GM15510 (cell line): ENCODE results near the gene MED22.

Experiments used
- POLR2A ChIP-seq: IDR thresholded peaks from 3 replicates; pipeline ENCODE4 v1.6.1; 2011; ENCODE audit warnings: borderline replicate concordance; ENCODE audit not compliant: insufficient read length; ENCODE audit errors: extremely low read depth

The MED22 gene

DNA sequence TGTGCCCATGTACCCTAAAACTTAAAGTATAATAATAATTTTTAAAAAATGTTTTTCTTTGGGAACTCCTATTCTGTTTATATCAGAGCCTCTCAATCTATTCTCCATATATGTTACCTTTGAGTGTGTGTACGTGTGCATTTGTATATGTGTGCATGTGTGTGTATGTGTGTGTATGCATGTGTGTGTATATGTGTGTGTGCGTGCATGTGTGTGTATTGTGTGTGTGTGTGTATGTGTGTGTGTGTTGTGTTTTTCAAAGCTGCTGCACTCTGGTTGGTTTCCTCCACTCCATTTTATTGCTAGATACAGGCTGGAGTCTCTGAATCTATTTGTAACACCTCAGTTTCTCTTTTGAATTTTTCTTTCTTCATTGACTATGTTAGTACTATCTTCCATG lies 31.9 kb downstream of the MED22 start:
- TF ChIP-seq POLR2A, result no peak

DNA sequence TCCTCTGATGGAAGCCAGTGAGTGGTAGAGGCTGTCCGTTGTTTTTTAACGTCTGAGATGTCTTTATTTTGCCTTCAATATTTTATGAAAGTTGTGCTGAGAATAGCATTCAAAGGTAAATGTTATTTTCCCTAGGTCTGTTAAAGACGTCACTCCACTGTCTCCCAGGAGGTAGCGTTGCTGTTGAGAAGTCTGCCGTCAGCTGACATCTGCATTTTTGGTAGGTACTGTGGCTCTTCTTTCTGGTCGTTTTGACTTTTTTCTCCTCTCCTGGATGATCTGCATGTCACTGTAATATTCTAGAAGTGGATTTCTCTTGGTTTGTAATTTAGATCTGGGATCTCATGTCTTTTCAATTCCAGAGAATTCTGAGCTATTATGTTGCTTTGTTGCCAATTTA lies 38.3 kb downstream of the MED22 start:
- TF ChIP-seq POLR2A, result no peak

DNA sequence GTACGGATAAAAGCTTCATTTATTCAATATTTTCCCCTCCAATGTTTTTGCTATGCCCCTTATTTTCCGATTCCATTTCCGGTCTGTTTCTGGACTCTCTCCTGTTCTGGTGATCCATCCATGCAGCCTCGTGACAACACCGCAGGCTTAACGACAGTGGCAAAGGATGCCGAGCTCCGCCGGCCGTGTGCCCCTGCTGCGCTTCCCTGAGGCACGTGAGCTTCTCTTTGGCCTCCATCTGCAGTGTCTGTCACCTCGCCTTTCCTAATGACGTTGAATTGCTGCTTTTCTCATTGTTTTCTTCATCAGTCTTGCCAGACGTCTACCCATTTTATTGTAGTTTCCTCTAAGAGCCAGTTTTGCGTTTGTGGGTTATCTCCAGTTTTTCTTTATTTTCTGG lies 40.6 kb downstream of the MED22 start:
- no peak for TF ChIP-seq POLR2A

DNA sequence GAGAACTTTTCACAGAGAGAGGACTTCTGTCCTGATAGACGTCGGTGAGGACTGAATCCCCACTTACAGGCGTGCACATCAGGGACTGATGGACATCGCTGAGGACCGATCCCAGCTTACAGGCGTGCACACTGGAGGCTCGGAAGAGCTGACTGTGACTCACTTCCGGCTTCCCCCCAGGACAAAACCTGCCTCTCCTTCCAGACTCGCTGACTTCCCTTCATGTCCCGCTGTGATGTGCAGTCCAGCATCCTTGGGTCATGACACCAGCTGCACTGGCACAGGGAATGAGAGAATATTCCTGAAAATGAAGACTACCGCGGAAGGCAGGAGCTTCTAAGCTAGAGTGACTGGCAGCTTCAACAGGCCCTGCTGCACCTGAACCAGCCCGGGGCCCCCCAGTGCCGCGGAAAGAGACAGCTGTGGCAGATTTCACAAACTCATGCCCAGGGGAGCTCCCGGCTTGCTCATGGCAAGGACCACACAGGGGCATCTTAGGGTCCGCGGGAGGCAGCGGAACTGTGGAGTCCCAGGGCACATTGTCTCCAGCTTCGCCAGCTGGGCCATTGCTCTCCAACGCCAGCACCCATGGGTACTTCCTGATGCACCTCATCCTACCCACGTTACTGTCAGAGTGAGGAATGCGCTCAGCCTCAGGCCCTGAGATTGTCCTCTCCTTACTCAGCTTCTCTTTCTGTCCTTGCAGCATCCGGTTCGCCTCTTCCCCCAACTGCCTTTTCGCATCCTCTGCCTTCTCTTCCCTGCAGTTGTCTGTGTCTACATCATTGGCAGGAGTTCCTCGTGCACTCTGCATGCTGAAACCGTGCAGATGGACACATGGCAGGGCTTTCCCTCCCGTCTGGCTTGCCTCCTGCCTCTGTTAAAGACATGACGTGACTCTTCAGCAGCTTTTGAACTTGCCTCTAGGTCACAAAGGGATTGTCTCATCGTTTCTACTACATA lies 41.4 kb downstream of the MED22 start:
- TF ChIP-seq POLR2A, result no peak

DNA sequence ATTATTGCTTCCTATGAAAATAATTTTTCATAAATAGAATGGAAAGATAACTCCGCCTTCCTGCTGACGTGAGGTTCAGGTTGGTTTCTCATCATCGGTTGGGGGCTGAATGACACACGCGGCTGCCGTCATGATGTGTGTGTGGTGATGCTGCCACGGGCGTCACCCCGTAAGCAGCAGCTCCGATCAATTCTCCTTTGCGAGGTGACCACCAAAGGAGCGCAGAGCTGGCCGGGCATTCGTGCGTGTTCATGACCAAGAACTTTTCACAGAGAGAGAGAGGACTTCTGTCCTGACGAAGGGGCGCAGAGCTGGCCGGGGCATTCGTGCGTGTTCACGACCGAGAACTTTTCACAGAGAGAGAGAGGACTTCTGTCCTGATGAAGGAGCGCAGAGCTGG lies 42.2 kb downstream of the MED22 start:
- TF ChIP-seq POLR2A, result no peak

DNA sequence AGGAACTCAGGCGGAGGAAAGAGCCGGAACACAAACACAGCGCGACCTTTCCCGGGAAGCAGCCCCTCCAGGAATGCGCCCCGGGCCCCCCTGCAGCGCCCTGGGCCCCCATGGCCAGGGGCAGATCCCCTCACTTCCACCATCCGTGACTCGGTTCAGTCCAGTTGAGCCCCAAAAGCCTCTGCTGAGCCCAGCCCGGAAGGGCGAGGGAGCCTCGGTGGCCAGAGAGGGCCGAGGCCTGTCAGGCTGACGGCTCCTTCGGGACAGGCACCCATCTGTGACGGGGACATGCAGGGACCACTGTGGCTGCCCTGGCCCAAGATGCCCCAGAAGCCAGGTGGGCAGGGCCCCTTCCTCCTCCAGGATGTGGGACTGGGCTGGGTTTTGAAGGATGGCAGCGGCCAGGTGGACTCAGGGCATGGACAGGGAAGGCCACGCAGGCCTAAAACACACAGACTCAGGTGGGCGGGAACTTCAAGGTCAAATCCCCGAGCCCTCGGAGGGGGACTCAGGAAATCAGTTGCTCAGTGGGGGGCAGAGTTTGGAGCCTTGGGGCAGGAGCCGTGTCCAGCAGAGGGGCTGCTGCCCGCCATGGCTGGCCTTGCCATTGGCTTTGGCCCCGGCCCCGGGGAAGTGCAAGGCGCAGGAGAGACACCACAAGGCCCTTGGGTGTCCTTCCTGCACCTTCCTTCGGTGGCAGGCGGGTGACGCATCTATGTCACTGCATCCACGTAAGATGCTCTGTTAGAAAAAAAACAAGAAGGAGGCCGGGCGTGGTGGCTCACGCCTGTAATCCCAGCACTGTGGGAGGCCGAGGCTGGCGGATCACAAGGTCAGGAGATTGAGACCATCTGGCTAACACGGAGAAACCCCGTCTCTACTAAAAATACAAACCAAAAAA lies 43.2 kb downstream of the MED22 start:
- no peak for TF ChIP-seq POLR2A

DNA sequence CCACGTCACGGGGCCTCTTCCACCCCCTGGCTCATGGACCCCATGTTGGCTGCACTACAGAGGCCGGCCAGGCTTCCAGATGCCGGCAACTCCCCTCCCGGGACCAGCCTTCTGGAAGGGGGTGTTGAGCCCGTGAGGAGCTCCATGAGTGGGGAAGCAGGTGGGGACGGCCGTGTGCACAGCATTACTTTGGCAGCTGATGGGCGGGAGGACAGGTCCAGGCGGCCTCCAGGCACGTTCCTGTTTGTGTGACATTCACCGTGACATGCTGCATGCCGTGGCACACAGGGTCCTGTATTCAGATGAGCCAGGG lies 43.8 kb downstream of the MED22 start:
- TF ChIP-seq POLR2A, result no peak

DNA sequence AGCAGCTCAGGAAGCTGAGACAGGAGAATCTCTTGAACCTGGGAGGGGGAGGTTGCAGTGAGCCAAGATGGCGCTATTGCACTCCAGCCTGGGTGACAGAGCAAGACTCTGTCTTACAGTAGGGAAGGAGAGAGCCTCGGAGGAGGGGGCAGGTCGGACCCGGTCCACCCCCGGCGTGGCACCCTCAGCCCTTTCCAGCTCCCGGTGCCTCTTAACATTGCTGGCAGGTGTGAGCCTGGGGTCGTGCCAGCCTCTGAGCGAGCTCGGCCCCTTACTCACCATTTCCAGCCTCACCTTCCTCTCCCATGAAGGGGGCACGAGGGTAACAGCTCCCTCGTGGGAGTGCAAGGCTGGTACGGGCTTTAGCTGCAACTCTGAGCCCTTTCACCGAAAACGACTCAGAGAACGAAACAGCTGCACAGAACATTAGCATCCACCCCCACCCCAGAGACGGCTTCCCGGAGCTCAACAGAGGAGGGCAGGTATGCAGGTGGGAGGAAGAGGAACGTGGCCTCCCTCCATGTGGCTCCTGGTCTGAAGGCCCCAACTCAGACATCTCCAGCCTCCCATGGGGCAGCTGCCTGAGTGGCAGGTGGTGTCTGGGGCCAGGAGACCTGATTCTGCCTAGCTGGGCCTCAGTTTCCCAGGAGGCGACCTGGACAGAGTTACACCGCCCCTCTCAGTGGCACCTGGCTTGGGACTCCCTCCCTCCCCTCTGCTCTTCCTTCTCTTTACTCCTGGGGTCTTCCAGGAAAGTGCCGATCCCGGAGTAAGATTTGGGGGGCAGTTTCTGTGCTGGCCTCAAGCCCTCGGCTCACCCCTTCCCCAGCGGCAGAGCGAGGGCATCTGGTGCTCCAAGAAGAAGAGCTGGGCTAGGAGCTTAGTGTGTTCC lies 44.4 kb downstream of the MED22 start:
- TF ChIP-seq POLR2A, result no peak

DNA sequence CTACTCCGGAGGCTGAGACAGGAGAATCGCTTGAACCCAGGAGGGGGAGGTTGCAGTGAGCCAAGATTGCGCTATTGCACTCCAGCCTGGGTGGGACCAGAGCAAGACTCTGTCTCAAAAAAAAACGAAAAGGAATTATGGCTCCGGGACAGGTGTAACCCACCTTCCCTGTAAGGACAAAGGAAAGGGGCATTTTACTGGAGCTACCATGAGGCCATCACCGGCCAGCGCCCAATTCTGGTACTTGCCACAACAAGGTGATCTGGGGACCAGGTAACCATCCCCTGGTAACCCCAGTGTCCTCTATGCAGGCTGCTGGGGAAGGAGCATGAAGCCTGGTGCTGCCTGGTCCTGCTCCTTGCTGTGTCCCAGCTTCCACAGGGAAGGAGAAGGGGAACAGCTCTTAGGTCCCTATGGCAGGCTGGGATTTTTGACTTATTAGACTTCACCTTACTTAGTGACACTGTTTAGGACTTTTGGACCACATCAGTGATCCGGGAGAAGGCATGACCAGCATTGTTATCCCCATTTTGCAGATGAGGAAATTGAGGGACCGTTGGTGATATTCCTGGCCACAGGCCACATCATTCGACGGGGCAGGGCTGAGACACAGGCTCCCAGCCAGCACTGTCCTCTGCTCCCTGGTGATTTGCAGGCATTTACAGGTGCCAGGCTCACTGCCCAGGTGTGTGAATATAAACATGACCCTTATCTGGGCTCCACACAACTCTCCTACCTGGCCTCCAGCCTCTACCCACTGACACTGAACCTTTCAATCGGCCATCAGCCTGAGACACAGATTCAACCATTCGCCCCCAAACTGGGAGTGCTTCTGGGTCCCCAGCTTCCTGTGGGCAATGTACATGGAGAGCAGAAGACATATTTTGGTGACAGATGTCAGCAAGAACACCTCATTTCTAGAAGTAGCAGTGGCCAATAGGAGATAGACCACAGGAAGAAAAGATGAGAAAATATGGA lies 46.4 kb downstream of the MED22 start:
- no peak for TF ChIP-seq POLR2A

DNA sequence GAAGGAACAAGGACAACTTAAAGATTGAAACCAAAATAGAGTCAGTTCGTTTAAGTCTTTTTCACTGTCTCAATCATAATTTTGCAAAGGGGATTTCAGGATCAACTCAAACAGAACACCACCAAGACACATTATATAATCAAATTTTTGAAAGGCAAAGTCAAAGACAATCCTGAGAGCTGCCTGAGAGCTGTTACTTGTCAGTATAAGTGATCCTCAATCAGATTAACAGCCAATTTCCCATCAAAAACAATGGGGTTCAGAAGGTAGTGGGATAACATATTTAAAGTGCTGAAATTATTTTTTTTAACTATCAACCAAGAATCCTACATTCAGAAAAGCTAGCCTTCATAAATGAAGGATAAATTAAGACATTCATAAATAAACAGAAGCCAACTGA lies 53.7 kb downstream of the MED22 start:
- no peak for TF ChIP-seq POLR2A

DNA sequence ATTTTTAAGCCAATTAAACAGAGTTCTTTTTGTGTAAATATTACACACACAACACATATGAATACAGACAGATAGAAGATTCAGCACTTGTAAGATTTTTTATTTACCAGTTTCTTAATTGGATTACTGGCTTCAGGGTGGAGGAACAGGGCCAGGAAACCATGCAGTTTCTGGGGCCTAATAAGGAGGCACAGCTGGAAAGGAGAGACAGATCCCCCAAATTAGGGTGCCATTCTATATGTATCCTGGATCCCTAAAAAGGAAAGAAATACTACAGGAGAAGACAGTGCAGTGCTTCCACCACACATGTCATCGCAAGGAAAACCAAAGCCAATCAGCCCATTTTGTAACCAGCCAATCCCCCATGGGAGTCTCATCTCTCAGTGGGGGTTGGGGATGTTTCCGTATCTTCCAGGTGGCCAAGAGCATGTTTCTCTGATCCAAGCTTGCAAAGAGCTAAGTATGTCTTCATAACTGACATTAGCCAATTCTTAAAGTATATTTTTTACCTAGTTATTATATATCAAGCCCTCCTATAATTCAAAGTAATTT lies 57.1 kb downstream of the MED22 start:
- no peak for TF ChIP-seq POLR2A
